G401.6 (cell line): ENCODE data around the gene GAS2L1.

Experiments used
- FAIRE-seq: peaks from 2 replicates; lab custom pipeline; 2012; peaks lifted over from hg19 to GRCh38; lab: Jason Lieb, UNC

The GAS2L1 gene

GRCh38 chr22:29309332-29310064 lies 3.0 kb downstream of the GAS2L1 start:
- no peak for FAIRE-seq

GRCh38 chr22:29310065-29310862 lies 3.8 kb downstream of the GAS2L1 start:
- FAIRE-seq: no peak

GRCh38 chr22:29310863-29311339 lies 4.5 kb downstream of the GAS2L1 start:
- peak; percentile 61 for FAIRE-seq

GRCh38 chr22:29311464-29312217 lies 5.2 kb downstream of the GAS2L1 start:
- FAIRE-seq: no peak

GRCh38 chr22:29312218-29313125 lies 6.0 kb downstream of the GAS2L1 start:
- FAIRE-seq: no peak

GRCh38 chr22:29313126-29313575 lies 6.7 kb downstream of the GAS2L1 start:
- FAIRE-seq: no peak

- no peak for FAIRE-seq
Observed at GRCh38 chr22:29313576-29314466, 7.4 kb downstream of the GAS2L1 start.

- FAIRE-seq: no peak
Observed at GRCh38 chr22:29314537-29315285, 8.3 kb downstream of the GAS2L1 start.

GRCh38 chr22:29315286-29316140 lies 9.1 kb downstream of the GAS2L1 start, which contains the start of gene RASL10A:
Gene RASL10A (minus strand): TSS chr22:29315697. CDS start chr22:29315246, 451 bp downstream.
- no peak for FAIRE-seq

- FAIRE-seq: no peak
Observed at GRCh38 chr22:29316141-29316828, 9.8 kb downstream of the GAS2L1 start.

- no peak for FAIRE-seq
Observed at GRCh38 chr22:29317827-29318454, 11.5 kb downstream of the GAS2L1 start.

- FAIRE-seq: no peak
Observed at GRCh38 chr22:29319072-29319471, 12.6 kb downstream of the GAS2L1 start.

- FAIRE-seq: peak; percentile 90
Observed at GRCh38 chr22:29320546-29320945, 14.1 kb downstream of the GAS2L1 start.

GRCh38 chr22:29323641-29324040 lies 17.2 kb downstream of the GAS2L1 start:
- no peak for FAIRE-seq

GRCh38 chr22:29325356-29325755 lies 18.9 kb downstream of the GAS2L1 start:
- FAIRE-seq: no peak

GRCh38 chr22:29325785-29326315 lies 19.4 kb downstream of the GAS2L1 start:
- FAIRE-seq: no peak

- FAIRE-seq: no peak
Observed at GRCh38 chr22:29326481-29326880, 20.0 kb downstream of the GAS2L1 start.
